Aorta (tissue), 5 donors: ENCODE data around the gene AUTS2. TPM values are rescaled to one million over a fixed set of nuclear protein-coding genes. Genes with fewer than 3 reads are reported as not detected.

Experiments used
- ATAC-seq: fragments of 200-7000 bp; cut with Tn5 transposase; one replicate; pipeline ENCODE4 v1.9.1; 2022; ENCODE audit warnings: moderate library complexity; ENCODE audit not compliant: low FRiP score
- DNase-seq, 2 donors: peaks; one replicate each; pipeline ENCODE4 v3.0.0-alpha.2; 2020
- H3K27ac ChIP-seq, 2 donors: one replicate each; pipeline ENCODE4 v1.5.1; 2013; ENCODE audit warnings: low read length in 2 of 2, mild to moderate bottlenecking in 2 of 2, moderate library complexity in 2 of 2, control low read depth in 1 of 2, inconsistent platforms in 1 of 2, low read depth in 1 of 2
- H3K27me3 ChIP-seq, 2 donors: one replicate each; pipeline ENCODE4 v1.6.1; 2013; ENCODE audit warnings: control low read depth in 1 of 2, low read length in 1 of 2, mild to moderate bottlenecking in 1 of 2, moderate library complexity in 1 of 2; ENCODE audit not compliant: insufficient read depth in 2 of 2, control insufficient read depth in 1 of 2
- H3K36me3 ChIP-seq, 2 donors: one replicate each; pipeline ENCODE4 v1.6.1; 2013; ENCODE audit warnings: control low read depth in 1 of 2, low read length in 1 of 2, mild to moderate bottlenecking in 1 of 2; ENCODE audit not compliant: insufficient read depth in 2 of 2, control insufficient read depth in 1 of 2
- H3K4me1 ChIP-seq, 2 donors: one replicate each; pipeline ENCODE4 v1.6.1; 2013; ENCODE audit warnings: low read length in 2 of 2, control low read depth in 1 of 2, mild to moderate bottlenecking in 1 of 2, moderate library complexity in 1 of 2; ENCODE audit not compliant: insufficient read depth in 2 of 2, control insufficient read depth in 1 of 2
- H3K4me3 ChIP-seq, 2 donors: one replicate each; pipeline ENCODE4 v1.5.1; 2013; ENCODE audit warnings: low read length in 2 of 2, control low read depth in 1 of 2, mild to moderate bottlenecking in 1 of 2
- H3K9me3 ChIP-seq: one replicate; pipeline ENCODE4 v1.6.1; 2013; ENCODE audit warnings: mild to moderate bottlenecking, low read length; ENCODE audit not compliant: control insufficient read depth
- WGBS, 2 donors: extraction: QIAGEN DNeasy Blood & Tissue Kit; methylation state at CpG; one replicate each; pipeline ENCODE4 v1.1.7; 2013; 5-methylcytosine and 5-hydroxymethylcytosine counted together
- intact Hi-C, 2 donors: fragments of 100-400 bp; cut with DNase I; formaldehyde crosslinking; loops; one replicate each; pipeline versions ENCODE4 v1.14.2 to v1.15.0; 2022
- polyA plus RNA-seq, 2 donors: library from polyadenylated mRNA; stranded (reverse); fragments of 200-250 nt; gene quantifications; one replicate each; pipeline ENCODE4 v1.2.3, GENCODE V29; 2013
- total RNA-seq, 2 donors: library from RNA; stranded (reverse); fragmentation: NEBNext Ultra II Directional; extraction: Animal tissue kit (Norgen Biotek cat#: 25700); gene quantifications; one replicate each; pipeline ENCODE4 v1.2.1, GENCODE V29; 2021
- donor health status: healthy with polysubstance abuse.
- donor health status: Bipolar disorder and iron deficiency.
- donor health status: DM: no; HTN: no; CAD: no.
- donor health status: DM: no; HTN: no; CAD: no.
- donor health status: DM: yes; HTN: yes; CAD: no.

Gene AUTS2
- total and polyA plus RNA-seq, 4 donors, result 3.9 to 102 (median 57.0) TPM

- DNase-seq, result no peak
- WGBS, 2 donors, result 95 to 96% methylated on average over 3 of the region's 3 CpGs
- intact Hi-C loops, result no loop called here
- Histone ChIP-seq H3K4me1 (no peaks in the 10 kb centered on the region), H3K36me3 (no peaks in the 10 kb centered on the region), H3K27ac (no peak overlapping the region), H3K27me3 (no peaks in the 10 kb centered on the region), H3K4me3 (no peak overlapping the region), H3K9me3 (no peaks in the 10 kb centered on the region)
- no peak for ATAC-seq
Observed at GRCh38 chr7:69762821-69763352, 164.6 kb downstream of the AUTS2 start.

GRCh38 chr7:69763513-69763912 is 165.2 kb downstream of the AUTS2 start:
- Histone ChIP-seq H3K27ac (no peak overlapping the region), H3K27me3 (no peaks in the 10 kb centered on the region), H3K9me3 (no peaks in the 10 kb centered on the region), H3K4me3 (no peak overlapping the region), H3K4me1 (no peaks in the 10 kb centered on the region), H3K36me3 (no peaks in the 10 kb centered on the region)
- WGBS, 2 donors, result 89 to 95% methylated on average over 3 of the region's 3 CpGs
- DNase-seq, result no peak
- intact Hi-C loops, result no loop called here
- ATAC-seq, result no peak

- Histone ChIP-seq H3K36me3 (no peaks in the 10 kb centered on the region), H3K4me3 (no peak overlapping the region), H3K27me3 (no peaks in the 10 kb centered on the region), H3K27ac (no peak overlapping the region), H3K4me1 (no peaks in the 10 kb centered on the region), H3K9me3 (no peaks in the 10 kb centered on the region)
- intact Hi-C loops, result no loop called here
- 91 to 97% methylated on average over 4 of the region's 4 CpGs for WGBS, 2 donors
- no peak for ATAC-seq
- DNase-seq, result no peak
Observed at GRCh38 chr7:69764147-69764546, 165.9 kb downstream of the AUTS2 start.

- Histone ChIP-seq H3K4me1 (no peaks in the 10 kb centered on the region), H3K27ac (no peak overlapping the region), H3K36me3 (no peaks in the 10 kb centered on the region), H3K27me3 (no peaks in the 10 kb centered on the region), H3K9me3 (no peaks in the 10 kb centered on the region), H3K4me3 (no peak overlapping the region)
- no peak for DNase-seq
- intact Hi-C loops, result no loop called here
- no peak for ATAC-seq
- 92 to 95% methylated on average over 2 of the region's 2 CpGs for WGBS, 2 donors
Observed at GRCh38 chr7:69764681-69765080, 166.4 kb downstream of the AUTS2 start.

- intact Hi-C loops, result no loop called here
- no peaks in the 10 kb centered on the region for H3K9me3 ChIP-seq
- ATAC-seq (no peak), DNase-seq (no peak)
- no peak overlapping the region for H3K27ac ChIP-seq
- 95 to 100% methylated on average over 2 of the region's 2 CpGs for WGBS, 2 donors
- no peaks in the 10 kb centered on the region for H3K36me3 ChIP-seq
- no peak overlapping the region for H3K4me3 ChIP-seq
- no peaks in the 10 kb centered on the region for H3K4me1 ChIP-seq
- H3K27me3 ChIP-seq, result no peaks in the 10 kb centered on the region
Observed at GRCh38 chr7:69765879-69766278, 167.6 kb downstream of the AUTS2 start.

GRCh38 chr7:69768986-69769595 is 170.8 kb downstream of the AUTS2 start:
- ATAC-seq (no peak), DNase-seq (no peak)
- H3K4me1 ChIP-seq, result no peaks in the 10 kb centered on the region
- H3K27ac ChIP-seq, result no peak overlapping the region
- WGBS, 2 donors, result 67 to 69% methylated on average over 1 of the region's 1 CpG
- H3K27me3 ChIP-seq, result no peaks in the 10 kb centered on the region
- no peaks in the 10 kb centered on the region for H3K36me3 ChIP-seq
- no peak overlapping the region for H3K4me3 ChIP-seq
- intact Hi-C loops, result no loop called here
- no peaks in the 10 kb centered on the region for H3K9me3 ChIP-seq

- DNase-seq (no peak), ATAC-seq (no peak)
- Histone ChIP-seq H3K4me1 (no peaks in the 10 kb centered on the region), H3K9me3 (no peaks in the 10 kb centered on the region), H3K36me3 (no peaks in the 10 kb centered on the region), H3K4me3 (no peak overlapping the region), H3K27me3 (no peaks in the 10 kb centered on the region), H3K27ac (no peak overlapping the region)
- WGBS, 2 donors, result 91 to 97% methylated on average over 1 of the region's 1 CpG
- intact Hi-C loops, result no loop called here
Observed at GRCh38 chr7:69769826-69770225, 171.6 kb downstream of the AUTS2 start.

GRCh38 chr7:69770613-69771012 is 172.3 kb downstream of the AUTS2 start:
- ATAC-seq (no peak), DNase-seq (no peak)
- Histone ChIP-seq H3K4me1 (no peaks in the 10 kb centered on the region), H3K4me3 (no peak overlapping the region), H3K27ac (no peak overlapping the region), H3K36me3 (no peaks in the 10 kb centered on the region), H3K9me3 (no peaks in the 10 kb centered on the region), H3K27me3 (no peaks in the 10 kb centered on the region)
- 78 to 93% methylated on average over 6 of the region's 6 CpGs for WGBS, 2 donors
- intact Hi-C loops, result no loop called here

GRCh38 chr7:69772718-69773436 is 174.6 kb downstream of the AUTS2 start:
- DNase-seq, result no peak
- H3K27me3 ChIP-seq, result no peaks in the 10 kb centered on the region
- intact Hi-C loops, result no loop called here
- H3K36me3 ChIP-seq, result no peaks in the 10 kb centered on the region
- no peaks in the 10 kb centered on the region for H3K4me1 ChIP-seq
- no peak overlapping the region for H3K27ac ChIP-seq
- H3K4me3 ChIP-seq, result no peak overlapping the region
- no peaks in the 10 kb centered on the region for H3K9me3 ChIP-seq
- ATAC-seq, result no peak
- 79 to 92% methylated on average over 9 of the region's 9 CpGs for WGBS, 2 donors
